Measurements from ENCODE around the gene DPY19L2. TPM values are rescaled to one million over a fixed set of nuclear protein-coding genes. Genes with fewer than 3 reads are reported as not detected.
"Not testable (repeated sequence)": the region's sequence is repeated elsewhere in the genome, so short reads cannot be mapped to it uniquely, and the experiment has no call there.

DPY19L2 gene
- total RNA-seq, 1 experiment from 2014 or later, result 4.2 TPM

DNA sequence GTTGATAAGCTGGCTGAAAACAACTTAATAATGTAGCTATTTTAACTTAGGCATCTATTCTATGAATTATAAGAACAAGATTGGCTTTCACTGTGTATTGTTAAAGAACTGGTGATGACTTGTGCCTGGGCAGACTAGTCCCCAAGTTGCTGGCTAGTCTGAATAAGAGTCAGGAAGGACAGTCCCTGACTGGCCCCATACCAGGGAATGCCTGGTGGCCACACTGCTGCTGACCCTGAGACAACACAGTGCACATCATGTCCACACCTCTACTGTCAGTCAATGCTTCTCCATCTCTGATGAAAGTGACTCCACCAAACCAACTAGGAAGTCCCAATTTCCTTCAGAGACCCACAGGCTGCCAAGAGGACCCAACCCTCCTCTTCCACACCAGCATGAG is 130.5 kb downstream of the DPY19L2 start:
- H3K4me1 ChIP-seq (ENCODE audit: insufficient read depth, low read length, poor library complexity, severe bottlenecking); POLR2A ChIA-PET (ENCODE audit: low non-redundant PET); H3K27me3 ChIP-seq (replicated peaks; ENCODE audit: insufficient read depth, low read depth, low read length, poor library complexity); H3K36me3 ChIP-seq (ENCODE audit: insufficient read depth, low read length, poor library complexity, severe bottlenecking); DNase-seq (ENCODE audit: low spot score); CTCF ChIA-PET; BruUV-seq (replicated peaks); H3K9me3 ChIP-seq (ENCODE audit: low read depth, low read length, poor library complexity, severe bottlenecking); H3K4me3 ChIP-seq (ENCODE audit: low read depth, low read length, poor library complexity, severe bottlenecking); intact Hi-C loops (cut with micrococcal nuclease; ENCODE audit: unreplicated experiment); H3K27ac ChIP-seq (ENCODE audit: low read depth, low read length, poor library complexity, severe bottlenecking): not testable (repeated sequence)

DNA sequence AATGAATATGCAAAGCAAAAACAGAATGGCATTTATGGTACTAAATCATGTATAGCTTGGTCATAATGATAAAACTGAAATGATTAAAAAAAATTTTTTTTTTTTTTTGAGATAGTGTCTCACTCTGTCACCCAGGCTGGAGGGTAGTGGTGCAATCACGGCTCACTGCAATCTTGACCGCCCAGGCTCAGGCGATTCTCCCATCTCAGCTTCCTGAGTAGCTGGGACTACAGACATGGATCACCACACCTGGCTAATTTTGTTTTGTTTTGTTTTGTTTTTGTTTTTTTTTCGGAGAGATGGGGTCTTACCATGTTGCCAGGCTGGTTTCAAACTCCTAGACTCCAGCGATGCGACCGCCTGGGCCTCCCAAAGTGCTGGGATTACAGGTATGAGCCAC is 138.7 kb downstream of the DPY19L2 start:
- H3K4me1 ChIP-seq (ENCODE audit: insufficient read depth, low read length, poor library complexity, severe bottlenecking); H3K27ac ChIP-seq (ENCODE audit: low read depth, low read length, poor library complexity, severe bottlenecking); intact Hi-C loops (cut with micrococcal nuclease; ENCODE audit: unreplicated experiment); H3K36me3 ChIP-seq (ENCODE audit: insufficient read depth, low read length, poor library complexity, severe bottlenecking); DNase-seq (ENCODE audit: low spot score); CTCF ChIA-PET; H3K9me3 ChIP-seq (ENCODE audit: low read depth, low read length, poor library complexity, severe bottlenecking); BruUV-seq (replicated peaks); H3K4me3 ChIP-seq (ENCODE audit: low read depth, low read length, poor library complexity, severe bottlenecking); POLR2A ChIA-PET (ENCODE audit: low non-redundant PET); H3K27me3 ChIP-seq (replicated peaks; ENCODE audit: insufficient read depth, low read depth, low read length, poor library complexity): not testable (repeated sequence)

DNA sequence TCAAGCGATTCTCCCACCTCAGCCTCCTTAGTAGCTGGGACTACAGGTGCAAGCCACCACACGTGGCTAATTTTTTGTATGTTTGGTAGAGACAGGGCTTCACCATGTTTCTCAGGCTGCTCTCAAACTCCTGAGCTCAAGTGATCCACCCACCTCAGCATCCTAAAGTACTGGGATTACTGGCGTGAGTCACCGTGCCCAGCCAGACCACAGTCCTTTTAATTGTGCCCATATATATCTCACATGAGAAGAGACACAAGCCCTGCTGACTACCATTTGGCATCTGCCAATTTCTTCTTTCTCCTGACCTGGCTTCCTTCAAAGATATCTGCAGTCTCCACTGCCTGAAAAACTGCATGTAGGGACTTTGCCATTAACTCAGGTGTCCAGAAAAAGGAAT is 142.5 kb downstream of the DPY19L2 start:
- no peak for DNase-seq (ENCODE audit: low spot score)
- H3K36me3 ChIP-seq (ENCODE audit: insufficient read depth, low read length, poor library complexity, severe bottlenecking), result no peaks in the 10 kb centered on the region
- H3K27me3 ChIP-seq (replicated peaks; ENCODE audit: insufficient read depth, low read depth, low read length, poor library complexity), result no peaks in the 10 kb centered on the region
- TF ChIP-seq, protein P1, sequence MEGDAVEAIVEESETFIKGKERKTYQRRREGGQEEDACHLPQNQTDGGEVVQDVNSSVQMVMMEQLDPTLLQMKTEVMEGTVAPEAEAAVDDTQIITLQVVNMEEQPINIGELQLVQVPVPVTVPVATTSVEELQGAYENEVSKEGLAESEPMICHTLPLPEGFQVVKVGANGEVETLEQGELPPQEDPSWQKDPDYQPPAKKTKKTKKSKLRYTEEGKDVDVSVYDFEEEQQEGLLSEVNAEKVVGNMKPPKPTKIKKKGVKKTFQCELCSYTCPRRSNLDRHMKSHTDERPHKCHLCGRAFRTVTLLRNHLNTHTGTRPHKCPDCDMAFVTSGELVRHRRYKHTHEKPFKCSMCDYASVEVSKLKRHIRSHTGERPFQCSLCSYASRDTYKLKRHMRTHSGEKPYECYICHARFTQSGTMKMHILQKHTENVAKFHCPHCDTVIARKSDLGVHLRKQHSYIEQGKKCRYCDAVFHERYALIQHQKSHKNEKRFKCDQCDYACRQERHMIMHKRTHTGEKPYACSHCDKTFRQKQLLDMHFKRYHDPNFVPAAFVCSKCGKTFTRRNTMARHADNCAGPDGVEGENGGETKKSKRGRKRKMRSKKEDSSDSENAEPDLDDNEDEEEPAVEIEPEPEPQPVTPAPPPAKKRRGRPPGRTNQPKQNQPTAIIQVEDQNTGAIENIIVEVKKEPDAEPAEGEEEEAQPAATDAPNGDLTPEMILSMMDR (conservative IDR thresholded peaks at IDR 0.05; ENCODE audit: low read depth, low read length), result no peak
- TF ChIP-seq EZH2 (IDR thresholded peaks at IDR 0.05; ENCODE audit: borderline replicate concordance, low read depth, low read length, poor library complexity, severe bottlenecking), result no peak
- H3K4me3 ChIP-seq (ENCODE audit: low read depth, low read length, poor library complexity, severe bottlenecking), result no peak overlapping the region
- H3K4me1 ChIP-seq (ENCODE audit: insufficient read depth, low read length, poor library complexity, severe bottlenecking), result no peaks in the 10 kb centered on the region
- intact Hi-C loops (cut with micrococcal nuclease; ENCODE audit: unreplicated experiment), result no loop called here
- no peaks in the 10 kb centered on the region for H3K9me3 ChIP-seq (ENCODE audit: low read depth, low read length, poor library complexity, severe bottlenecking)
- POLR2A ChIA-PET (ENCODE audit: low non-redundant PET), result no interaction called here
- CTCF ChIA-PET, result no interaction called here
- H3K27ac ChIP-seq (ENCODE audit: low read depth, low read length, poor library complexity, severe bottlenecking), result no peak overlapping the region
- no TSS peak for BruUV-seq (replicated peaks)

DNA sequence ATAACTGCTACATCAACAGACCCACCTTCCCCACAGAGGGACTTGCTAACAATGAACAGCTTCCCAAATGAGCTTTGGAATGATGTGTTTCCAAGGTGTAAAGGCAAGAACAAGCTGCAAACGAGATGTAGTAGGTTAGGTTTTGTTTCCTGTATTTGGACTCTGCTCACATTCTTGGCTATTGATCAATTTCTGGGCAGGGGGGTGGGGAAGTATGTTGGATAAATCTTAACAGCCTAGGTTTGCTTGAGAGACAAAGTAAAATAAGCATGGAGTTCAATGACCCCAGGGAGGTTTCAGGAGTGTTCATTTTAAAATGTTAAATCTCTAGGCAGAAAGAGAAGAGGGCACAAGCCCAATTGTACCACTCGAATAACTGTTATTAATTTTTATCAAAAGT is 146.6 kb downstream of the DPY19L2 start:
- POLR2A ChIA-PET (ENCODE audit: low non-redundant PET), result no interaction called here
- no peaks in the 10 kb centered on the region for H3K36me3 ChIP-seq (ENCODE audit: insufficient read depth, low read length, poor library complexity, severe bottlenecking)
- no peaks in the 10 kb centered on the region for H3K9me3 ChIP-seq (ENCODE audit: low read depth, low read length, poor library complexity, severe bottlenecking)
- intact Hi-C loops (cut with micrococcal nuclease; ENCODE audit: unreplicated experiment), result no loop called here
- no peak overlapping the region for H3K4me3 ChIP-seq (ENCODE audit: low read depth, low read length, poor library complexity, severe bottlenecking)
- CTCF ChIA-PET, result no interaction called here
- TF ChIP-seq, protein P1 (conservative IDR thresholded peaks at IDR 0.05; ENCODE audit: low read depth, low read length), result no peak
- no peak for TF ChIP-seq EZH2 (IDR thresholded peaks at IDR 0.05; ENCODE audit: borderline replicate concordance, low read depth, low read length, poor library complexity, severe bottlenecking)
- no peak overlapping the region for H3K27ac ChIP-seq (ENCODE audit: low read depth, low read length, poor library complexity, severe bottlenecking)
- no peaks in the 10 kb centered on the region for H3K4me1 ChIP-seq (ENCODE audit: insufficient read depth, low read length, poor library complexity, severe bottlenecking)
- no peaks in the 10 kb centered on the region for H3K27me3 ChIP-seq (replicated peaks; ENCODE audit: insufficient read depth, low read depth, low read length, poor library complexity)
- no TSS peak for BruUV-seq (replicated peaks)
- no peak for DNase-seq (ENCODE audit: low spot score)

Other genes starting within 250 kb of the DPY19L2 start
- 16.8 and 21.1 TPM in 2 replicates for gene RXYLT1, start 111.4 kb upstream of the DPY19L2 start, total RNA-seq (2021)
- gene SRGAP1, start 176.2 kb upstream of the DPY19L2 start, total RNA-seq (2021), result 9.7 and 11.0 TPM in 2 replicates

All from A673 (cell line).